DMS153 (cell line): ENCODE data around the gene KRT8.
"Not testable (repeated sequence)": the region's sequence is repeated elsewhere in the genome, so short reads cannot be mapped to it uniquely, and the experiment has no call there.

ENCODE experiments used
- DNase-seq: peaks from one replicate; lab custom pipeline; 2025; lab: John Stamatoyannopoulos, UW

The KRT8 gene

GRCh38 chr12:52901715-52902541 lies 2.9 kb downstream of the KRT8 start:
- no peak for DNase-seq

DNA sequence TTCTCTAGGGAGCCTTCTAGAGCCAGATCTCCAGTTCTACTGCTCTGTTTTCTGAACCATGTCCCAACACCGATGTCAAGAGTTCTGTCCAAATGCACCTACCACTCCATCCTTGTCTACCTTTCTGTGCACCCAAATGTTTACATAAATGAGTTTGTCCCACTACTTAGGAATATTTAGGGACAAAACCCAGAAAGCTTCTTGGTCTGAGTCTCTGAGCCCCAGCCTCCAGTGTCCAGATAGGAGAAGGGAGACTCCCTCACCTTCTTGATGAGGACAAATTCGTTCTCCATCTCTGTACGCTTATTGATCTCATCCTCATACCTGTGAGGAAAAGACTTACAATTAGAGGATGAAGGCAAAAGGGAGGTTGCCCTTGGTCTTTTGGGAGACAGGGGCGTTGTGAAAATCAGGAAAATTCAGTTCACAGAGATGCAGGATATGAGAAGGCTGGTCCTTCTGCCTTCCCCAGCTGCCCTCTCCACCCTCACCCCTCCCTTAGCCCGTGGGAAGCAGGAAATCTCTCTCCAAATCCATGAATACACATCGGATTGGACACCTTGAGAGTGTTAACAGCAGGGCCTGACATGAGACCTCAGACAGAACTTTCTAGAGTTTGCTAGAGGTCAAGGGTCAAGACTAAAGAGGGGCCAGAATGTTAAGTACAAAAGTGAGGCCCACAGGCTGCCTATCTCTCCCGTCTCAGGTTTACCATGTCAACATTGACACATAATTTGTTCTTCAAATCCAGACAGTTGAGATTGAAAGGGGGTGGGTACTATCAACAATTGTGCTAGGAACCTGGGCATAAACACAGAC lies 3.8 kb downstream of the KRT8 start:
- DNase-seq, result no peak

GRCh38 chr12:52900166-52900895 lies 4.5 kb downstream of the KRT8 start:
- DNase-seq, result no peak

GRCh38 chr12:52899338-52900035 lies 5.4 kb downstream of the KRT8 start:
- no peak for DNase-seq

- no peak for DNase-seq
Observed at GRCh38 chr12:52896190-52897100, 8.4 kb downstream of the KRT8 start.

DNA sequence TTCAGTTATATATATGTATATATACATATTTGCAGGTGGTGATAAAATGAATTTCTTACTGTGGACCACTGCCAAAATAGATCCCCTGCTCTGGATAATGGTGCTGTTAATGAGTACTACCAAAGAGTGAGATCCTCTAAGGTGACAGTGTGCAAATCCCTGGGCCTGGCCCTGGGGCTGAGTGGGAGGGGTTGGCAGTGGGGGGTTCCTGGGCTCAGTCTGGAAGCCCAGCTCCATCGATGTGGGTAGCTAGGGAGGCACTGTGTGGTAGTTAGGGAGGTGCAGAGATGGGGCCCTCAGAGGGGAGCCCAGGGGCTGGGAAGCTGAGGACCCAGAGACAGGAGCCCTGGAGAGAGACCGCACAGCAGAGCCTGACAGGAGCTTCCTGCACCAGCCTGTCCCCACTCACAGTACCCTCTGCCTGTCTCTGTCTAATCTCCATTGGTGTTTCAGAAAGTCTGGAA lies 9.1 kb downstream of the KRT8 start:
- peak; percentile 76 for DNase-seq

GRCh38 chr12:52892974-52893373 lies 11.9 kb downstream of the KRT8 start:
- DNase-seq, result no peak

GRCh38 chr12:52892207-52892852 lies 12.5 kb downstream of the KRT8 start:
- no peak for DNase-seq

GRCh38 chr12:52891044-52891443 lies 13.8 kb downstream of the KRT8 start:
- DNase-seq, result no peak

GRCh38 chr12:52890417-52890816 lies 14.5 kb downstream of the KRT8 start:
- no peak for DNase-seq

GRCh38 chr12:52884526-52885293 lies 20.2 kb downstream of the KRT8 start:
- DNase-seq, result peak; percentile 46

DNA sequence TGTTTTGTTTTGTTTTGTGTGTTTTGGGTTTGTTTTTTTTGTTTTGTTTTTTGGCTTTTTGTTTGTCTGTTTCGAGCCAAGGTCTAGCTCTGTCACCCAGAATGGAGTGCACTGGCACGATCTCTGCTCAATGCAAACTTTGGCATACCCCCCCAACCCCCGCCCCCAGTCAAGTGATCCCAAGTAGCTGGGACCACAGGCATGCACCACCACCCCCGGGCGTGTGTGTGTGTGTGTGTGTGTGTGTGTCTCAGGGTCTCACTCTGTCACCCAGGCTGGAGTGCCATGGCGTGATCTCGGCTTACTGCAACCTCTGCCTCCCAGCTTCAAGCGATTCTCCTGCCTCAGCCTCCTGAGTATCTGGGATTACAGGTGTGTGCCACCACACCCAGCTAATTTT lies 24.4 kb downstream of the KRT8 start:
- not testable (repeated sequence) for DNase-seq

- DNase-seq, result peak; percentile 89
Observed at GRCh38 chr12:52879394-52880351, 25.2 kb downstream of the KRT8 start.

- no peak for DNase-seq
Observed at GRCh38 chr12:52878507-52879393, 26.1 kb downstream of the KRT8 start.

DNA sequence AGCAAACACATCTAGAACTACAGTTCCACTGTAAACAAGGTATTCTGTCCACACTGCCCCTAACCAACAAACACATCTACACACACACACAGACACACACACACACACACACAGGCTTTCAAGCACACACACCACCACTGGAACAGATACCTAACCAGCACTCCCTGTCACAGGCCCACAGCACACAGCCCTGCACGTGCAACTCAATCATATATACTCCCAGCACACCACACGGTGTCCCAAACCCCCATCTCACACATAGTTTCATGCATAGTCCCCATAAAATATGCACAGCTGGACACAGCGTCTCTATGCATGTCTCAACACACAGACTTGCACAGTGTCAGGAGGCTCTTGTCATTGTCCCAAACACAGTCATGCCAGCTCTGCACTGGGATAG lies 27.6 kb downstream of the KRT8 start:
- no peak for DNase-seq

DNA sequence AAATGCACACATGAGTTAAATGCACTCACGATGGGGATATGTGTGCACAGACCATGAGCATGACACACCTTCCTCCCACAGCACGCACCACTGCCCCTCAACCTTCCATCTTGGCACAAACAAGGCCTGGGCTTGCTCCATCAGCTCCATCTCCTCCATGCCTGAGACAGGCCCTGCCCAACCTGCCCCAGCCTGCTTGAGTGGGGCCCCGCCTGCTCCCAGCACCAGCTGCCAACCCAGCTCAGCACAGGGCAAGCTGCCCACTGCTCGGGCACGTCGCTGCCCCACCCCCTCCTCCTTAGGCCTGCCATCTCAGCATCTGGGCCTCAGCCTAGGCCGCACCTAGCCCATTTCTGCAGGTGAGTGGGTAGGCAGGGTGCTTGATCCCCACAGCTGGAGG lies 28.5 kb downstream of the KRT8 start:
- DNase-seq, result no peak
